Measurements from ENCODE around the gene OR13J1.
"Not testable (repeated sequence)": the region's sequence is repeated elsewhere in the genome, so short reads cannot be mapped to it uniquely, and the experiment has no call there.

OR13J1 gene

GRCh38 chr9:35903049-35903448 lies 32.8 kb upstream of the OR13J1 start:
- DNase-seq: no peak

- no peak for DNase-seq
Observed at GRCh38 chr9:35899021-35899420, 28.8 kb upstream of the OR13J1 start.

GRCh38 chr9:35898337-35898736 lies 28.1 kb upstream of the OR13J1 start:
- DNase-seq: no peak

GRCh38 chr9:35897376-35898099 lies 27.3 kb upstream of the OR13J1 start:
- DNase-seq: not testable (repeated sequence)

- no peak for DNase-seq
Observed at GRCh38 chr9:35896570-35896969, 26.4 kb upstream of the OR13J1 start.

GRCh38 chr9:35892051-35892450 lies 21.9 kb upstream of the OR13J1 start:
- DNase-seq: no peak

GRCh38 chr9:35891646-35892045 lies 21.4 kb upstream of the OR13J1 start:
- no peak for DNase-seq

- DNase-seq: not testable (repeated sequence)
Observed at GRCh38 chr9:35884908-35885307, 14.7 kb upstream of the OR13J1 start.

GRCh38 chr9:35882996-35883395 lies 12.8 kb upstream of the OR13J1 start:
- DNase-seq: no peak

GRCh38 chr9:35882263-35882848 lies 12.2 kb upstream of the OR13J1 start:
- peak; percentile 82 for DNase-seq

- DNase-seq: no peak
Observed at GRCh38 chr9:35872505-35872904, 2.3 kb upstream of the OR13J1 start.

- no peak for DNase-seq
Observed at GRCh38 chr9:35871545-35871944, 1.3 kb upstream of the OR13J1 start.

- DNase-seq: no peak
Observed at GRCh38 chr9:35869621-35870216, 482 bp downstream of the OR13J1 start.

- DNase-seq: no peak
Observed at GRCh38 chr9:35868933-35869332, 1.3 kb downstream of the OR13J1 start.

- no peak for DNase-seq
Observed at GRCh38 chr9:35867538-35867937, 2.7 kb downstream of the OR13J1 start.

- no peak for DNase-seq
Observed at GRCh38 chr9:35864695-35865255, 5.4 kb downstream of the OR13J1 start.

GRCh38 chr9:35863583-35863982 lies 6.6 kb downstream of the OR13J1 start:
- DNase-seq: no peak

- DNase-seq: no peak
Observed at GRCh38 chr9:35862328-35862727, 7.9 kb downstream of the OR13J1 start.

GRCh38 chr9:35861161-35861897 lies 8.9 kb downstream of the OR13J1 start:
- DNase-seq: no peak

GRCh38 chr9:35859990-35860339 lies 10.2 kb downstream of the OR13J1 start:
- DNase-seq: no peak

GRCh38 chr9:35859310-35859989 lies 10.8 kb downstream of the OR13J1 start:
- no peak for DNase-seq

- no peak for DNase-seq
Observed at GRCh38 chr9:35858458-35858857, 11.7 kb downstream of the OR13J1 start.

- no peak for DNase-seq
Observed at GRCh38 chr9:35856882-35857281, 13.3 kb downstream of the OR13J1 start.
